ENCODE data around the gene PRAMEF25. TPM values are rescaled to one million over a fixed set of nuclear protein-coding genes. Genes with fewer than 3 reads are reported as not detected.
"Not testable (repeated sequence)": the region's sequence is repeated elsewhere in the genome, so short reads cannot be mapped to it uniquely, and the experiment has no call there.

The PRAMEF25 gene
- not detected for total RNA-seq

DNA sequence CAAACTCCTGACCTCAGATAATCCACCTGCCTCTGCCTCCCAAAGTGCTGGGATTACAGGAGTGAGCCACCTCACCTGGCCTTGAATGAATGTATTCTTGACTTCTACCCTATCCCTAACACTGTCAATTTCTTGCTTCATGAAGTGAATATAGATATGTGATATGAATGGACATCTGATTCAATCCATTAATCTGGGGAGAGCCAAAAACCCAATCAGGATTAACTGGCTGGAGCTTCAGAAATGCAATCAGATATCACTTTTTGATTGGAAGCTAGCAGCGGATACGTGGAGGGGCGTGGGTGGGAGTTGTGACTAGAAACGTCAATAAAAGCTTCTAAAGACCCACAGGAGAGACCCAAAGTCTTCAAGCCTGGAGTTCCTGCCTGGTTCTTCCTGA is at the start of gene PRAMEF25:
PRAMEF25 (plus strand) TSS at position 301 of the 400 bp plus-strand sequence. CDS start 2,920 bp downstream, outside the sequence.
- not testable (repeated sequence) for H3K4me3 Mint-ChIP-seq, H3K4me1 Mint-ChIP-seq, DNase-seq, H3K27ac Mint-ChIP-seq, H3K36me3 Mint-ChIP-seq, H3K27me3 Mint-ChIP-seq, H3K9me3 Mint-ChIP-seq

- not testable (repeated sequence) for H3K27me3 Mint-ChIP-seq, H3K4me1 Mint-ChIP-seq, H3K4me3 Mint-ChIP-seq, H3K27ac Mint-ChIP-seq, H3K36me3 Mint-ChIP-seq, H3K9me3 Mint-ChIP-seq, DNase-seq
Observed at GRCh38 chr1:13056475-13056874, 14.1 kb upstream of the PRAMEF25 start, which contains the start of gene PRAMEF27. Gene PRAMEF27, minus strand, starts transcription at chr1:13056575. Its CDS starts 2,916 bp downstream, at chr1:13053659.

- H3K4me3 Mint-ChIP-seq, H3K27ac Mint-ChIP-seq, H3K4me1 Mint-ChIP-seq, H3K36me3 Mint-ChIP-seq, H3K9me3 Mint-ChIP-seq, DNase-seq: not testable (repeated sequence)
- H3K27me3 Mint-ChIP-seq = peaks cover 11% of the 10 kb centered on the region
Observed at GRCh38 chr1:13116754-13117153, 46.2 kb downstream of the PRAMEF25 start, which contains the start of gene HNRNPCL2. Gene HNRNPCL2, minus strand, starts transcription at chr1:13116854. Its CDS starts 454 bp downstream, at chr1:13116400.

Other genes with a start within 250 kb of the PRAMEF25 start
- gene PRAMEF11, start 239.4 kb upstream of the PRAMEF25 start, total RNA-seq = not detected
- gene HNRNPCL1, start 222.1 kb upstream of the PRAMEF25 start, total RNA-seq = not detected
- gene PRAMEF2, start 213.7 kb upstream of the PRAMEF25 start, total RNA-seq = not detected
- gene PRAMEF4, start 184.6 kb upstream of the PRAMEF25 start, total RNA-seq = not detected
- not detected for gene PRAMEF10, start 172.5 kb upstream of the PRAMEF25 start, total RNA-seq
- not detected for gene PRAMEF7, start 154.2 kb upstream of the PRAMEF25 start, total RNA-seq
- not detected for gene PRAMEF6, start 123.2 kb upstream of the PRAMEF25 start, total RNA-seq
- not detected for gene PRAMEF27, start 14.2 kb upstream of the PRAMEF25 start, total RNA-seq
- gene HNRNPCL3, start 10.0 kb upstream of the PRAMEF25 start, total RNA-seq = not detected
- gene HNRNPCL2, start 46.1 kb downstream of the PRAMEF25 start, total RNA-seq = not detected
- not detected for gene PRAMEF26, start 85.2 kb downstream of the PRAMEF25 start, total RNA-seq
- gene HNRNPCL4, start 94.9 kb downstream of the PRAMEF25 start, total RNA-seq = not detected
- gene PRAMEF9, start 101.1 kb downstream of the PRAMEF25 start, total RNA-seq = not detected
- gene PRAMEF13, start 130.6 kb downstream of the PRAMEF25 start, total RNA-seq = not detected
- gene PRAMEF18, start 155.4 kb downstream of the PRAMEF25 start, total RNA-seq = not detected
- gene PRAMEF5, start 183.4 kb downstream of the PRAMEF25 start, total RNA-seq = not detected
- not detected for gene PRAMEF8, start 214.4 kb downstream of the PRAMEF25 start, total RNA-seq
- gene PRAMEF33, start 232.8 kb downstream of the PRAMEF25 start, total RNA-seq = not detected
- gene PRAMEF15, start 244.8 kb downstream of the PRAMEF25 start, total RNA-seq = not detected

All from activated naive CD8-positive, alpha-beta T cell treated with anti-CD3 and anti-CD28 coated beads for 36 hours (primary cell).